Fibroblast of upper back skin (primary cell): ENCODE measurements around the gene MAP2K6.
A peak's percentile ranks its signal among the peaks of the same experiment; 100 is the strongest.

Source experiments
- DNase-seq: peaks from one replicate; pipeline ENCODE4 v3.0.0-alpha.2; 2013

MAP2K6 gene

GRCh38 chr17:69497161-69497560 lies 82.7 kb downstream of the MAP2K6 start:
- no peak for DNase-seq

DNA sequence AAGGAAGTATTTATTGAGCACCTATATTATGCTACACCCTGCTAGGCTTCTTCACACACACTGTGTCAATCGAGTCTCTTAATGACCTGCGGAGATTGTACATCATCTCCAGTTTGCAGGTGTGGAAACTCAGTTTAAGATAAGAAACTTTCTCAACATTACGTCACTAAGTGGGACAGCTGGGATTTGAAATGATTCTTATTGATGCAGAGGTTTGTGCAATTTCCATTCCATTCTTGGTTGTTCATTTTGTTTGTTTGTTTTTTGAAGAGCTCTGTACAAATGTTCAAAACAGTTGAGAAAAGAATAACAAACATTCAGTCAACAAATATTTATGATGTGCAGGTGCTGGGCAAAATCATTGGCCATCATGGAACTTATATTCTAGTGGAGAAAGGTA lies 84.8 kb downstream of the MAP2K6 start:
- DNase-seq: no peak

DNA sequence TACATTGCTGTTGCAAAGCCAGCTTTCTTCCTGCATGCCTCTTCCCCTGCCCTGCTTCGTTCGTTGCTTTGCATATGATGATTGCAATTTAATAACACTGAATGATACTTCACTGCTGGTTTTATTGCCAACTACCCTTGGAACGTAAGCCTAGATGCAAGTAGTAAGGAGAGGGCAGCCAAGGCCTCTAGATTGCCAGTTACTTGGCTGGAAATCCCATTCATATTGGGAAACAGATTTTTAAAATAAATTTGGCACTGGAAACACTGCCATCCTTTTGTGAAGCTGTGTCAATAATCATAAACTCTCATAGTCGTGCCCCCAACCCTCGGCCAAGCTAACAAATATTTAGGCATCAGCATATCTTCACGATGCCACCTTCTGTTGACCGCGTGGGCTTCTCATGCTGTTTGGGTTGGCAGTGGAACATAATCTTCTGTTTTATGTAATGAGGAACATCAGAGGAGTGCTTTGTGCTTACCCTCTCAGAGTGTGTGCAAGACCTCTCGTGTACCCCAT lies 86.5 kb downstream of the MAP2K6 start:
- no peak for DNase-seq

- peak; percentile 82 for DNase-seq
Measured at GRCh38 chr17:69501591-69502468, 87.3 kb downstream of the MAP2K6 start.

DNA sequence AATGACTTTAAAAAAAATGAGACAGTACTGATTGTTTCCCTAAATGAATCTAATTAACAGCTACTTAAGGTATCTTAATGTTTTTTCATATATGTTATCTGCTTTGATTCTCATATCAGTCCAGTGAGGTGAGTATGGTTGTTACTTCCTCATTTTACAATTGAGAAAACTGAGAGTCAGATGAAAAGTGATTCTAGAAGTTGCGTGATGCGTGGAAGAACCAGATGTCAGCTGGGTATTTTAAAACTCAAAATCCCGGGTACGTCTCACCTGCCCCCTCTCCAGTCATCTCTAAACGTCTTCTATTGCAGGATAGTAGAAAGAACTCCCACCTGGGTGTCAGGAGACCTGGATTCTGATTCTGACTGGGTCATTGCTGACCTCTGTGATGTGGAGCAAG lies 89.2 kb downstream of the MAP2K6 start:
- no peak for DNase-seq

GRCh38 chr17:69505740-69506139 lies 91.2 kb downstream of the MAP2K6 start:
- DNase-seq: no peak

DNA sequence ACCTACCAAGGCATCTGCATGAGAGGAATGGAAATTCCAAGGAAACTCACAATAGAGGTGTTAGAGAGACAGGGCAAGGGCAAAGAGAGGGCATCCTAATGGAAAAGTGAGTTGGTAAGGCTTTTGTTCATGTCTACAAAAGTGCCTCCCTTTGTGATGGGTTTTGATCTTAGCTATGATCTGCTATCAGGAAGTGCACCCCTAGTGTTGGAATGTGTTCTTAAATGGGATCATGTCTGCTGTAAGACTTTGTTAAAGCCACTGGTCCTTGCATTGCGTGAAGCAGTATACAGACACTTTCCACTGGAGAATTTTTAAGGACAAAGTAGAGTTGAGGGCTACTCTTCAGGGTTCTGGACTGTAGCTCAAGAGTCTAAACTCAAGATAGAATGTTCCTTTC lies 92.0 kb downstream of the MAP2K6 start:
- no peak for DNase-seq

- DNase-seq: no peak
Measured at GRCh38 chr17:69508814-69509213, 94.3 kb downstream of the MAP2K6 start.

GRCh38 chr17:69511250-69511649 lies 96.8 kb downstream of the MAP2K6 start:
- no peak for DNase-seq

GRCh38 chr17:69512946-69513345 lies 98.4 kb downstream of the MAP2K6 start:
- DNase-seq: no peak

GRCh38 chr17:69516225-69516624 lies 101.7 kb downstream of the MAP2K6 start:
- no peak for DNase-seq

DNA sequence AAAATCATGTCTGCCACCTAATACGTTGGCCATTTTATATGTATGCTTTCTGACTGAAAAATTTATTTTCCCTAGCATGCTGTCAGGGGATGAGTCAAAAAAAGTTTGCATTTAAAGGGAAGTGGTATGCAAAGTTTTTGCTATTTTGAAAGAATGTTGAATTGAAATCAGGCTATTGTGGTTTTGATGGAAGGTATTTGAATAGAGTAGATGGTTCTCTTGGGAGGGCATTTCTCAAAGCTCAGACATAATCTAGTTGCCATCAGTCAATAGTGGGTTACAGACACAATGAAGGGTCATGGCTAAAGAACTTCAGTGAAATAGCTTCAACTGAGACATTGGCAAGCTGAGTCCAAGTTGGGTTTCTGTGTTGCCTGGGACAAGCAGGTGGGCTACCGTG lies 102.4 kb downstream of the MAP2K6 start:
- DNase-seq: peak; percentile 83

GRCh38 chr17:69518951-69519350 lies 104.5 kb downstream of the MAP2K6 start:
- no peak for DNase-seq

DNA sequence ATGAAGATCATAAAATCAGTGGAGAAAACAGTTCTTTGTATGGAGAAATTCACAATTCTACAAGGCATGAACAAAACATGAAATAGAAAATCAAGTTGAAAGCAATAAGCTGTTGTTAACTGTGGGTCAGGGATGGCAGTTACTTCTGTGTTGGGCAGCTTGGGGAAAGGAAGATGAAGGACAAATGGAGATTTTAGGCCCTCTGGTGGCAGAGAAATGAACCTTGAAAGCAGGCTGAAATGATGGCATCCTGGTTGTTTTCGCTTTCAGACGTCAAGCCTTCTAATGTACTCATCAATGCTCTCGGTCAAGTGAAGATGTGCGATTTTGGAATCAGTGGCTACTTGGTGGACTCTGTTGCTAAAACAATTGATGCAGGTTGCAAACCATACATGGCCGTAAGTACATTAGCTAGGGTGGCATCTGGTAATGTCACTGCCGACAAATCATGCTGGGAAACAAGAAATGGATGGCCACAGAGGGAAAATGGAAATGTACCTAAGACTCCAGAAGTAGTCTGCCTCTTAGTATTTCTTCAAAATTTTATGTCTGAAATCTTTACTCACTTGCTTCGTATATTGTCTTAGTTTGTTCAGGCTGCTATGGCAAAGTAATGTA lies 108.9 kb downstream of the MAP2K6 start:
- peak; percentile 59 for DNase-seq

- no peak for DNase-seq
Measured at GRCh38 chr17:69524854-69525253, 110.4 kb downstream of the MAP2K6 start.

DNA sequence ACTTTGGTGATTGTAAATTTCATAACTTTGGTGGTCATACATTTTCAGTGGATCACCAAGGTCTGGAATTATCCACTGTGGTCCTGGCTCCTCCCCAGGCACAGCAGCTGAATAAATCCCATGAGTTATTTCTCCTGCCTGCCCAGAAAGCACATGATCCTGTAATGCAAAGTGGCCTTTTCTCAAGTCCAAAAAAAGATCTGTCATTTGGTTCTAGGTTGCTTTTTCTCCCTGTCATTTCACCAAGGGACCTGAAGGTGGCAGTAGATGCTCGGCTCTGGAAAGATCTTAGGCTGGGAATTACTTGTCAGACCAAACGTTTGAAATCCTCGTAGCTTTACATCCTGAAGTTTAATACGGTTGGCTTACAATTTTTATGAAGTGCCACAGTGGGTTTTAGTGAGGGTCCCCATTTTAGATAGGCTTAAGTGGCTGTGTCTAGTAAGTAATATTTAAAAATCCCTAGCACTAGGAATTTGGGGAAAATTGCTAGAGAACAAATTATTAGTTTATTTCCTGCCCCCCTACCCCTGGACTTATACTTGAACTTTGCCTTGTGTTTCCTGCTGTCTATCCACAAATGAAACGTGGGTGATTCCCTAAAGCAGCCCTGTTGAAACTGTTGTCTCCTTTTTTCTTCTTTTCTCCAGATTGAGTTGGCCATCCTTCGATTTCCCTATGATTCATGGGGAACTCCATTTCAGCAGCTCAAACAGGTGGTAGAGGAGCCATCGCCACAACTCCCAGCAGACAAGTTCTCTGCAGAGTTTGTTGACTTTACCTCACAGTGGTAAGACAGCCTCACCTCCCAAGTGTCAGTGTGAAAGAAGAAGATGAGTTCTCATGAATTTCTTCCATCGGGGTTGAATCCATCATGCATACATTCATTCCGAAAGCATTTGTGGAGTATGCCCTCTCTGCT lies 111.7 kb downstream of the MAP2K6 start:
- DNase-seq: peak; percentile 67

GRCh38 chr17:69528035-69528434 lies 113.5 kb downstream of the MAP2K6 start:
- DNase-seq: no peak

- no peak for DNase-seq
Measured at GRCh38 chr17:69533481-69534234, 119.2 kb downstream of the MAP2K6 start.

- no peak for DNase-seq
Measured at GRCh38 chr17:69534235-69534621, 119.7 kb downstream of the MAP2K6 start.

GRCh38 chr17:69535016-69535570 lies 120.6 kb downstream of the MAP2K6 start:
- DNase-seq: no peak

DNA sequence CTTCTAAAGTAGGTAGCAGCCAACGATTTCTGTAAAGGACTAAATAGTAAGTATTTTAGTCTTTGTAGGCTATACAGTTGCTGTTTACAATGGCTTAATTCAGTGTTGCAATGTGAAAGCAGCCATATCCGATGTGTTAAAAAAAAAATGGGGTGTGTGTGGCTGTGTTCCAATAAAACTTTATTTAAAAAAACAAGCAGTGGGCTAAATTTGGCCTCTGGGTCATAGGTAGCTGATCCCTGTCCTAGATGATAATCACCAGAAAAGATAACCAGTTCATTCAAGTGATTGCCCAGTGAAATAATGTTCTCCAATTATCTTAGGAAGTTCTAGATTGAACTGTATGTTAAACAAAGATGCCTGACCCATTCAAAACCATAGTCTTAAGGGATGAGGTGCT lies 124.3 kb downstream of the MAP2K6 start:
- no peak for DNase-seq

DNA sequence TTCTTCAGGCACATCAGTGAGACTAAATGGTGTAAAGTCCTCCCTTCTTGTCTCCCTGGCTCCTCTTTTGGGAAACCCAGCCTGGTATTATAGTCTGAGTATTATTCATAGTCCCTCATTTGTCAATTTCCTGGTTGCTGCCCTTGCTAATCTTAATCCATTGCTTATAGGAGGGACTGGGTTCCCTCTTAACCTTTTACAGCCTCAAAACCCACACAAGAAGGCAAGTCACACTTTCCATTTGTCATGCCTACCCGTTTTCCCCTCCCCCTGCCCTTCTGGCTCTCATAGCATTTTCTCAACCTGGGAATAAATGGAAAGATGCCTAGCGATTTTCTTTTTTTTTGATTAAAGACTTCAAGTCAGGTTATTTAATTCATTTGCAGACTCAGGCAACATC lies 124.8 kb downstream of the MAP2K6 start:
- DNase-seq: no peak
